HUES48 (cell line): Measurements from ENCODE around the gene MLST8.

Source experiments
- H3K27ac ChIP-seq: one replicate; pipeline ENCODE4 v1.7.0; 2013; ENCODE audit warnings: low read depth, low read length, inconsistent platforms
- H3K27me3 ChIP-seq: 2 replicates; pipeline ENCODE4 v1.6.1; 2013; ENCODE audit warnings: mild to moderate bottlenecking, low read length; ENCODE audit not compliant: control insufficient read depth, insufficient read depth
- H3K36me3 ChIP-seq: 2 replicates; pipeline ENCODE4 v1.6.1; 2013; ENCODE audit warnings: low read length; ENCODE audit not compliant: control insufficient read depth, insufficient read depth
- H3K4me1 ChIP-seq: 2 replicates; pipeline ENCODE4 v1.6.1; 2013; ENCODE audit warnings: mild to moderate bottlenecking, low read length; ENCODE audit not compliant: control insufficient read depth, insufficient read depth
- H3K4me3 ChIP-seq: 2 replicates; pipeline ENCODE4 v1.5.1; 2013; ENCODE audit warnings: mild to moderate bottlenecking, low read depth, low read length
- H3K9ac ChIP-seq: 2 replicates; pipeline ENCODE4 v1.6.1; 2013; ENCODE audit warnings: mild to moderate bottlenecking, low read depth, low read length, moderate library complexity
- H3K9me3 ChIP-seq: 2 replicates; pipeline ENCODE4 v1.6.1; 2013; ENCODE audit warnings: low read length; ENCODE audit not compliant: control insufficient read depth, insufficient read depth

The MLST8 gene

GRCh38 chr16:2174396-2175131, 30.7 kb upstream of the MLST8 start:
- no peak overlapping the region for H3K27ac ChIP-seq
- H3K4me1 ChIP-seq: no peaks in the 10 kb centered on the region
- H3K36me3 ChIP-seq: peaks cover 62% of the 10 kb centered on the region
- no peaks in the 10 kb centered on the region for H3K27me3 ChIP-seq
- H3K9me3 ChIP-seq: no peaks in the 10 kb centered on the region
- H3K9ac ChIP-seq: no peak overlapping the region
- H3K4me3 ChIP-seq: no peak overlapping the region

DNA sequence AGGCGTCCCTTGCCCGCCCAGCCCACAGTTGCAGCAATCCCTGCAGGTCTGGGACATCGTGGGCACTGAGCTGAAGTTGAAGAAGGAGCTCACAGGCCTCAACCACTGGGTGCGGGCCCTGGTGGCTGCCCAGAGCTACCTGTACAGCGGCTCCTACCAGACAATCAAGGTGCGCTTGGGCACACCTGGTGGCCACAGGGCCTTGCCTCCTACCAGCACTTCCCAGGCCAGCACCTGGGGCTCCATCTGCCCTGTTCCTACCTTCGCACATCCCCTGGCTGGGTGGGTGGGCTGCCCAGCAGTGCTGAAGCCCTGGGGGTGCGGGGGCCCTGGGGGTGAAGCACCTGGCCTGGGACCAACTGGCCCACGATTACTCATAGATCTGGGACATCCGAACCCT, 29.8 kb upstream of the MLST8 start:
- no peaks in the 10 kb centered on the region for H3K27me3 ChIP-seq
- no peak overlapping the region for H3K9ac ChIP-seq
- H3K27ac ChIP-seq: no peak overlapping the region
- H3K36me3 ChIP-seq: peaks cover 61% of the 10 kb centered on the region
- no peaks in the 10 kb centered on the region for H3K4me1 ChIP-seq
- H3K9me3 ChIP-seq: no peaks in the 10 kb centered on the region
- H3K4me3 ChIP-seq: no peak overlapping the region

DNA sequence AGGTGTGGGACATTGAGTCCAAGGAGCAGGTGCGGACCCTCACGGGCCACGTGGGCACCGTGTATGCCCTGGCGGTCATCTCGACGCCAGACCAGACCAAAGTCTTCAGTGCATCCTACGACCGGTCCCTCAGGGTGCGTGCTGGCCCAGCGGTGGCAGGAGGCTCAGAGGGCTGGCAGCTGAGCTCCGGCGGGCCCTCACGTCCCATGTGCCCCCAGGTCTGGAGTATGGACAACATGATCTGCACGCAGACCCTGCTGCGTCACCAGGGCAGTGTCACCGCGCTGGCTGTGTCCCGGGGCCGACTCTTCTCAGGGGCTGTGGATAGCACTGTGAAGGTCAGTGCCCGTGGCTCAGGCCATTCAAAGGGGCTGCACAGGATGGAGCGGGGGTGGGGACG, 29.2 kb upstream of the MLST8 start:
- Histone ChIP-seq H3K36me3 (peaks cover 58% of the 10 kb centered on the region), H3K27me3 (no peaks in the 10 kb centered on the region), H3K4me1 (no peaks in the 10 kb centered on the region)

DNA sequence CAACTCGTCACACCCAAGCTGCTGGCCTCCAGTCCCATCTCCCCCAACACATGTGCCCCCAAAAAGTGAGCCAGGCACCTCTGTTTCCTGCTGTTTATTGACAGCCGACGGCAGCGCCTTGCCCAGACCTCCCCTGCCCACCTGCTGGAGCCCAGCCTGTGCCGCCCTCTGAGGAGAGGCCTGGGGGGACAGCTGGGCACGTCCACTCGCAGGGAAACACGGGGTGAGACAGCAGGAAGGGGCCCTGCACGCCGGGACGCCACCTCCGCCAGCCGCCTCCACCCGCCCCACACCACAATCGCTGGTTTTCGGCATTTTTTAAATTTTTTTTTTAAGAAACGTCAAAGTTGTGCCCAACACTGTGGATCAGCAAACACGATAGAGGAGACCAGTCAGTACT, 28.2 kb upstream of the MLST8 start:
- Histone ChIP-seq H3K27ac (no peak overlapping the region), H3K36me3 (peaks cover 50% of the 10 kb centered on the region), H3K4me1 (no peaks in the 10 kb centered on the region), H3K9ac (no peak overlapping the region), H3K27me3 (no peaks in the 10 kb centered on the region), H3K4me3 (no peak overlapping the region), H3K9me3 (no peaks in the 10 kb centered on the region)

More for the DNA sequence above, 29.2 kb upstream of the MLST8 start:
- no peak overlapping the region for H3K27ac ChIP-seq
- H3K9ac ChIP-seq: no peak overlapping the region
- H3K9me3 ChIP-seq: no peaks in the 10 kb centered on the region
- no peak overlapping the region for H3K4me3 ChIP-seq

- Histone ChIP-seq H3K27me3 (no peaks in the 10 kb centered on the region), H3K36me3 (peaks cover 47% of the 10 kb centered on the region), H3K4me1 (no peaks in the 10 kb centered on the region), H3K9me3 (no peaks in the 10 kb centered on the region), H3K27ac (no peak overlapping the region), H3K4me3 (no peak overlapping the region), H3K9ac (no peak overlapping the region)
Measured at GRCh38 chr16:2177561-2177960, 27.7 kb upstream of the MLST8 start.

- no peaks in the 10 kb centered on the region for H3K27me3 ChIP-seq
- peaks cover 38% of the 10 kb centered on the region for H3K36me3 ChIP-seq
- H3K9ac ChIP-seq: no peak overlapping the region
- H3K9me3 ChIP-seq: no peaks in the 10 kb centered on the region
- no peak overlapping the region for H3K27ac ChIP-seq
- no peaks in the 10 kb centered on the region for H3K4me1 ChIP-seq
- no peak overlapping the region; the same call in 1 of the 2 replicates for H3K4me3 ChIP-seq
Measured at GRCh38 chr16:2178321-2179106, 26.7 kb upstream of the MLST8 start.

DNA sequence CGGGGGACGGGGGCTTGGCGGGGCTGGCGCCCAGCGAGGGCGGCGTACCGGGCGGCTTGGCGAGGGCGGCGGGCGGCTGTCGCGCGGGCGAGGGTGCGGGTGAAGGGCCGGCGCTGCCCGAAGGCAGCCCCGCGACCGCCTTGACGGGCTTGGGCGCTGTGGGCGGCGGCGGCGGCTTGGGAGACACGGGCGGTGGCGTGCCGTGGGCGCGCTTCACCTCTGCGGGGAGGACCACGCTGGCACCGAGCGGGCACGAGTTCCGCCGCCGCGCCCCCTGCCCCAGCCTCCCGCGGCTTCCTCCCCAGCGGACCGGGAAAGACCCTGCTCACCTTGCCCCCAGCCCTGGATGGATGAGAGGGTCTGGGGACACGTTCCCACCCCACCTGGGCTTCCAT, 26.1 kb upstream of the MLST8 start:
- Histone ChIP-seq H3K36me3 (peaks cover 33% of the 10 kb centered on the region), H3K4me1 (no peaks in the 10 kb centered on the region), H3K9me3 (no peaks in the 10 kb centered on the region), H3K4me3 (no peak overlapping the region; the same call in 1 of the 2 replicates), H3K9ac (no peak overlapping the region), H3K27ac (no peak overlapping the region), H3K27me3 (no peaks in the 10 kb centered on the region)

DNA sequence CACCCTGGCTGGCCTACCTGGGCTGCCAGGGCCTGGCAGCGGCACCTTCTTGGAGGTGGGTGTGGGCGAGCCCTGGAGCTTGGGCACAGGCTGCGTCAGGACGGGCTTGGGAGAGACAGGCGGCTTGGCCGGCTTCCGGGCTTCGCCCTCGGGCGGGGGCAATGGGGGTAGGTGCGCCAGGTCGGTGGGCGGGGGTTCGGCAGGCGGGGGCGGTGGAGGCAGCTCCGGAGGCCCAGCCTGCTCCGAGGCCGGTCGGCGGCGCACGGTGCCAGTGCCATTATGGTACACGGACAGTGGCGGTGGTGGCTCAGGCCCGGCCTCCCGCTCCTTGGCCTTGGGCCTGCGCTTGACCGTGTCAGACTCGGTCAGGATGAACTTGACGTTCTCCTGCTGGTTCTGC, 25.7 kb upstream of the MLST8 start:
- Histone ChIP-seq H3K27me3 (no peaks in the 10 kb centered on the region), H3K4me3 (no peak overlapping the region; the same call in 1 of the 2 replicates), H3K36me3 (peaks cover 28% of the 10 kb centered on the region), H3K27ac (no peak overlapping the region), H3K9ac (no peak overlapping the region), H3K4me1 (no peaks in the 10 kb centered on the region), H3K9me3 (no peaks in the 10 kb centered on the region)

DNA sequence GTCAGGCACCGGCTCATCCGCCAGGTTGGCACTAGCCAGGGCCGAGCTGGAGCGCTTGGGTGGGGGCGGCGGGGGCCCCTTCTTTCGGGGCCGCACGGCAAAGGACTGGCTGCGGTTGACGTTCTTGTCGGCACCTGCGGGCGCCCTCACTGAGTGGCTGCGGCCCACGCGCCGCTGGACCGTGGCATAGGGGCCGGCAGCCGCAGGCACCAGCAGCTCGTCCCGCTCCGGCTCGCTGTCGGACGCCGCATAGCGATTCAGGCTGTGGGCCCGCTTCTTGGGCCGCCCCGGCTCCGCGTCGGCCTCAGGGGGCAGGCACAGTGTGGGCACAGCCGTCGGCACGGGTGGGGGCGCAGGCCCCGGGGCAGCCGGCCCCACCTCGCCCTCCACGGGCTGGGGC, 24.8 kb upstream of the MLST8 start:
- no peak overlapping the region for H3K9ac ChIP-seq
- H3K36me3 ChIP-seq: peaks cover 19% of the 10 kb centered on the region
- no peak overlapping the region for H3K27ac ChIP-seq
- no peaks in the 10 kb centered on the region for H3K27me3 ChIP-seq
- H3K4me3 ChIP-seq: no peak overlapping the region
- no peaks in the 10 kb centered on the region for H3K9me3 ChIP-seq
- no peaks in the 10 kb centered on the region for H3K4me1 ChIP-seq

- no peaks in the 10 kb centered on the region for H3K9me3 ChIP-seq
- H3K9ac ChIP-seq: no peak overlapping the region
- H3K4me3 ChIP-seq: no peak overlapping the region
- H3K4me1 ChIP-seq: no peaks in the 10 kb centered on the region
- H3K36me3 ChIP-seq: peaks cover 11% of the 10 kb centered on the region
- no peaks in the 10 kb centered on the region for H3K27me3 ChIP-seq
- no peak overlapping the region for H3K27ac ChIP-seq
Measured at GRCh38 chr16:2180962-2181923, 24.0 kb upstream of the MLST8 start.
